ENCODE measurements around the gene TPPP3.

Gene TPPP3

GRCh38 chr16:67431775-67432505 is 38.6 kb upstream of the TPPP3 start:
- Histone ChIP-seq H3K4me1 (ENCODE audit: control insufficient read depth, low read depth, low read length) (peaks cover 25% of the 10 kb centered on the region), H3K36me3 (ENCODE audit: control insufficient read depth, low read depth, low read length) (peaks cover 4% of the 10 kb centered on the region), H3K9ac (ENCODE audit: low read length) (peak overlapping the region; percentile 82), H3K9me3 (ENCODE audit: control insufficient read depth, low read depth, low read length) (no peaks in the 10 kb centered on the region), H3K4me3 (ENCODE audit: low read length) (peak overlapping the region; percentile 89), H3K27ac (ENCODE audit: low read length) (peak overlapping the region; percentile 57), H3K27me3 (ENCODE audit: control insufficient read depth, insufficient read depth, low read length) (peaks cover 29% of the 10 kb centered on the region)

DNA sequence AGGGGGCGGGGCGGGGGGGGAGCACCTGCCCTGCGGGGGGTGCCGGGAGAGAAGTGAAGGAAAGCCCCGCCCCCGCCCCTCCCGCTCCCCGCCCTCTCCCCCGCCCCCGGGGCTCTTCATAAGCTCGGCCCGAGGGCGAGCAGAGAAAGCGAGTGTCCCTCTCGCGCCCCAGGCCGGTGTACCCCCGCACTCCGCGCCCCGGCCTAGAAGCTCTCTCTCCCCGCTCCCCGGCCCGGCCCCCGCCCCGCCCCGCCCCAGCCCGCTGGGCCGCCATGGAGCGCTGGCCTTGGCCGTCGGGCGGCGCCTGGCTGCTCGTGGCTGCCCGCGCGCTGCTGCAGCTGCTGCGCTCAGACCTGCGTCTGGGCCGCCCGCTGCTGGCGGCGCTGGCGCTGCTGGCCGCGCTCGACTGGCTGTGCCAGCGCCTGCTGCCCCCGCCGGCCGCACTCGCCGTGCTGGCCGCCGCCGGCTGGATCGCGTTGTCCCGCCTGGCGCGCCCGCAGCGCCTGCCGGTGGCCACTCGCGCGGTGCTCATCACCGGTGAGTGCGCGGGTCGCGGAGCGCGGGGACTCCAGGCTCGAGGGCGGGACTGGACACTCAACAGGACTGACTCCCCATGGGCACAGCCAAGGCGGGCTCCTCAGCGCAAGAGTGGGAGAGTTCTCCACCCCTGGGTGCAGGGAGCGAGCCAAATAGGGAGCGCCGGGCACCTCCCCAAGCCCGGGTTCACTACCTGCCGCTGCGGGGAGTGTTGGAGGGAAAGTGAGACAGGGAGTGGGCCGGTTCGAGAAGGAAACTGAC is 37.9 kb upstream of the TPPP3 start, which contains the start of gene HSD11B2:
Gene HSD11B2, plus strand, starts transcription at position 145 of the 798 bp plus-strand sequence. Its CDS starts 128 bp downstream, at position 273.
- Histone ChIP-seq H3K27me3 (ENCODE audit: control insufficient read depth, insufficient read depth, low read length) (peaks cover 29% of the 10 kb centered on the region), H3K4me1 (ENCODE audit: control insufficient read depth, low read depth, low read length) (peaks cover 25% of the 10 kb centered on the region), H3K36me3 (ENCODE audit: control insufficient read depth, low read depth, low read length) (no peaks in the 10 kb centered on the region), H3K9me3 (ENCODE audit: control insufficient read depth, low read depth, low read length) (no peaks in the 10 kb centered on the region), H3K27ac (ENCODE audit: low read length) (no peak within 1 kb of the TSS), H3K9ac (ENCODE audit: low read length) (peak within 1 kb of the TSS; percentile 82), H3K4me3 (ENCODE audit: low read length) (peak within 1 kb of the TSS; percentile 89)

DNA sequence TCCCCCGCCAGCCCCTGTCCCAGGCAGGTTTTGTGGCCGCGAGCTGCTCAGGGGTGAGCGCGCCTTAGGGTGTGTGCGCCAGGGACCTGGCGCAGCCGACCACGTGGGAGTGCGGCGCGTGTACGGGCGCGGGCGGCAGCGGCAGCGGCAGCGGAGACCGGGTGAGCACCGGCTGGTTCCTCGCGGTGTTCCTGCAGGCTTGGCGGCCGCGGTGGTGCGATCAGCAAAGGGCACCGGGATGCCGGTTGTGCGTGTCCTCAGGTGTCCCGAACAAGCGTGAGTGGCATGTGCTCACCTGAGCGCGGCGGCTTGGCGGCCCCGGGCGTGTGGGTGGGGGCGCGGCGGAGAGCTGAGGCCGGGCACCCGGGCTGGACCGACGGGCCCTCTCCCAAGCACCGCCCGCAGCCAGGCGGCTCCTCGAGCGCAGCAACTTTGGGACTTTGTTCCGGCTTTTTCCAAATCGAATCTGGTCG is 37.2 kb upstream of the TPPP3 start:
- peak overlapping the region; percentile 61 for H3K4me3 ChIP-seq (ENCODE audit: low read length)
- H3K27me3 ChIP-seq (ENCODE audit: control insufficient read depth, insufficient read depth, low read length) = peaks cover 29% of the 10 kb centered on the region
- no peaks in the 10 kb centered on the region for H3K9me3 ChIP-seq (ENCODE audit: control insufficient read depth, low read depth, low read length)
- H3K36me3 ChIP-seq (ENCODE audit: control insufficient read depth, low read depth, low read length) = no peaks in the 10 kb centered on the region
- H3K4me1 ChIP-seq (ENCODE audit: control insufficient read depth, low read depth, low read length) = peaks cover 31% of the 10 kb centered on the region
- peak overlapping the region; percentile 58 for H3K9ac ChIP-seq (ENCODE audit: low read length)
- H3K27ac ChIP-seq (ENCODE audit: low read length) = no peak overlapping the region

DNA sequence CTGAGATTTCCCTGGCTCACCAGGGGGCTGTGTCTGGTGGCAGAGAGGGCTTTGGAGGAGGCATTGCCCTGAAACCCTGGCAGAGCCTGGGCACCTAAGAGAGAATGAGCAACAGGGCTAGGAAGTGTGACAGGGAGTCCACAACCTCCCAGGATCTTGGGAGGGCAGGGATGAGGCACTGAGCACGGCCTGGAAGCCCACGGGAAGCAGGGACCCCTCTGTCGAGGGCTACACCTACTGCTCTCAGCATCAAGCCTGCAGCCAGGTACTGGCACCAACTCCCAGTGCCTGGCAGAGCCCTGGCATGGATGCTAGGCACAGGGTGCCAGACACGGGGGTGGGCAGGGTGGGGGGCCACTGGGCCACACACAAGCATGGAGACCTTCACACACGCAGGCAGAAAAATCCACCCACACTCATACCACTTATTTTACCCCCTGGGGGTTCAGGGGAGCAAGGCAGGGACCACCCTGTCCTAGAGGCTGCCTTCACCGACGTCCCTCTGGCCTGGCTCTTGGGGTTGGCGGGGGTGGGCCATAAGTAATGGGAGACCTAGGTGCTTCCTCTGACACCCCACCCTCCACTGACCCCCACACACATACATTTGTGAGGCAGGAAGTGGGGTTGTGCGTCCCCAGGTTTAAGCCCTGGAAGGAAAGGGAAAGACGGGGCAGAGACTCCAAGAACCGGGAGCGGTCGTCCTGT is 36.7 kb upstream of the TPPP3 start:
- Histone ChIP-seq H3K4me1 (ENCODE audit: control insufficient read depth, low read depth, low read length) (peaks cover 36% of the 10 kb centered on the region), H3K9ac (ENCODE audit: low read length) (peak overlapping the region; percentile 58), H3K36me3 (ENCODE audit: control insufficient read depth, low read depth, low read length) (no peaks in the 10 kb centered on the region), H3K9me3 (ENCODE audit: control insufficient read depth, low read depth, low read length) (no peaks in the 10 kb centered on the region), H3K27me3 (ENCODE audit: control insufficient read depth, insufficient read depth, low read length) (peaks cover 29% of the 10 kb centered on the region), H3K4me3 (ENCODE audit: low read length) (peak overlapping the region; percentile 61), H3K27ac (ENCODE audit: low read length) (no peak overlapping the region)

GRCh38 chr16:67429053-67429798 is 35.9 kb upstream of the TPPP3 start:
- Histone ChIP-seq H3K27me3 (ENCODE audit: control insufficient read depth, insufficient read depth, low read length) (peaks cover 29% of the 10 kb centered on the region), H3K4me3 (ENCODE audit: low read length) (no peak overlapping the region), H3K27ac (ENCODE audit: low read length) (no peak overlapping the region), H3K9ac (ENCODE audit: low read length) (no peak overlapping the region), H3K36me3 (ENCODE audit: control insufficient read depth, low read depth, low read length) (no peaks in the 10 kb centered on the region), H3K4me1 (ENCODE audit: control insufficient read depth, low read depth, low read length) (peaks cover 44% of the 10 kb centered on the region), H3K9me3 (ENCODE audit: control insufficient read depth, low read depth, low read length) (no peaks in the 10 kb centered on the region)

- Histone ChIP-seq H3K27ac (ENCODE audit: low read length) (no peak overlapping the region), H3K4me1 (ENCODE audit: control insufficient read depth, low read depth, low read length) (peaks cover 52% of the 10 kb centered on the region), H3K9me3 (ENCODE audit: control insufficient read depth, low read depth, low read length) (no peaks in the 10 kb centered on the region), H3K27me3 (ENCODE audit: control insufficient read depth, insufficient read depth, low read length) (peaks cover 29% of the 10 kb centered on the region), H3K4me3 (ENCODE audit: low read length) (no peak overlapping the region), H3K36me3 (ENCODE audit: control insufficient read depth, low read depth, low read length) (no peaks in the 10 kb centered on the region), H3K9ac (ENCODE audit: low read length) (no peak overlapping the region)
Measured at GRCh38 chr16:67428146-67428731, 34.9 kb upstream of the TPPP3 start.

GRCh38 chr16:67426950-67427349 is 33.7 kb upstream of the TPPP3 start:
- H3K4me1 ChIP-seq (ENCODE audit: control insufficient read depth, low read depth, low read length) = peaks cover 49% of the 10 kb centered on the region

GRCh38 chr16:67426022-67426421 is 32.7 kb upstream of the TPPP3 start:
- Histone ChIP-seq H3K36me3 (ENCODE audit: control insufficient read depth, low read depth, low read length) (no peaks in the 10 kb centered on the region), H3K27ac (ENCODE audit: low read length) (no peak overlapping the region), H3K27me3 (ENCODE audit: control insufficient read depth, insufficient read depth, low read length) (peaks cover 23% of the 10 kb centered on the region), H3K9ac (ENCODE audit: low read length) (no peak overlapping the region), H3K9me3 (ENCODE audit: control insufficient read depth, low read depth, low read length) (no peaks in the 10 kb centered on the region), H3K4me1 (ENCODE audit: control insufficient read depth, low read depth, low read length) (peaks cover 44% of the 10 kb centered on the region), H3K4me3 (ENCODE audit: low read length) (no peak overlapping the region)

More at GRCh38 chr16:67426950-67427349, 33.7 kb upstream of the TPPP3 start:
- Histone ChIP-seq H3K27ac (ENCODE audit: low read length) (no peak overlapping the region), H3K9ac (ENCODE audit: low read length) (no peak overlapping the region), H3K36me3 (ENCODE audit: control insufficient read depth, low read depth, low read length) (no peaks in the 10 kb centered on the region), H3K27me3 (ENCODE audit: control insufficient read depth, insufficient read depth, low read length) (peaks cover 29% of the 10 kb centered on the region), H3K9me3 (ENCODE audit: control insufficient read depth, low read depth, low read length) (no peaks in the 10 kb centered on the region), H3K4me3 (ENCODE audit: low read length) (no peak overlapping the region)

DNA sequence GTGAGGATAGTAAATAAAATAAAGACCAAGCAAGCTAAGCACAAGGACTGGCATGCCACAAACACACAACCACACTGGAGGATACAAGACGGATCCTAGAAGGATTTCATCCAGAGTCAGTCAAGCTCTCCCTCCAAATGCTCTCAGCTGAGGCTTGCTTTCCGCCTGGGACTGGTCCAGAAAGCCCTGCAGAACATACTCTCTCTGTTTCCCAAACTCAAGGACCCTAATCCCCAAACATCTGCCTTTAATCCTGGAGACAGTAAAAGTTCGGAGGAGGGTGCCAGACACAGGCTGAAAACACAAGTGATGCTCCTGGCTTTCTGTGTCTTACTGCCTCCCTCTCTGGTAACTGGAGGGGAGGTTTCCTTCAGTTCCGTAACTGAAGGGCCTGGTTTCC is 32.3 kb upstream of the TPPP3 start:
- H3K27me3 ChIP-seq (ENCODE audit: control insufficient read depth, insufficient read depth, low read length) = peaks cover 23% of the 10 kb centered on the region
- H3K36me3 ChIP-seq (ENCODE audit: control insufficient read depth, low read depth, low read length) = no peaks in the 10 kb centered on the region
- H3K4me3 ChIP-seq (ENCODE audit: low read length) = peak overlapping the region; percentile 46
- peaks cover 44% of the 10 kb centered on the region for H3K4me1 ChIP-seq (ENCODE audit: control insufficient read depth, low read depth, low read length)
- H3K27ac ChIP-seq (ENCODE audit: low read length) = peak overlapping the region; percentile 94
- no peak overlapping the region for H3K9ac ChIP-seq (ENCODE audit: low read length)
- no peaks in the 10 kb centered on the region for H3K9me3 ChIP-seq (ENCODE audit: control insufficient read depth, low read depth, low read length)

GRCh38 chr16:67425061-67425460 is 31.8 kb upstream of the TPPP3 start:
- no peaks in the 10 kb centered on the region for H3K9me3 ChIP-seq (ENCODE audit: control insufficient read depth, low read depth, low read length)
- peak overlapping the region; percentile 46 for H3K4me3 ChIP-seq (ENCODE audit: low read length)
- H3K27me3 ChIP-seq (ENCODE audit: control insufficient read depth, insufficient read depth, low read length) = peaks cover 18% of the 10 kb centered on the region
- peak overlapping the region; percentile 60 for H3K9ac ChIP-seq (ENCODE audit: low read length)
- peaks cover 41% of the 10 kb centered on the region for H3K4me1 ChIP-seq (ENCODE audit: control insufficient read depth, low read depth, low read length)
- H3K27ac ChIP-seq (ENCODE audit: low read length) = peak overlapping the region; percentile 94
- H3K36me3 ChIP-seq (ENCODE audit: control insufficient read depth, low read depth, low read length) = no peaks in the 10 kb centered on the region
